ENCODE results near the gene LRRC63.

DNA sequence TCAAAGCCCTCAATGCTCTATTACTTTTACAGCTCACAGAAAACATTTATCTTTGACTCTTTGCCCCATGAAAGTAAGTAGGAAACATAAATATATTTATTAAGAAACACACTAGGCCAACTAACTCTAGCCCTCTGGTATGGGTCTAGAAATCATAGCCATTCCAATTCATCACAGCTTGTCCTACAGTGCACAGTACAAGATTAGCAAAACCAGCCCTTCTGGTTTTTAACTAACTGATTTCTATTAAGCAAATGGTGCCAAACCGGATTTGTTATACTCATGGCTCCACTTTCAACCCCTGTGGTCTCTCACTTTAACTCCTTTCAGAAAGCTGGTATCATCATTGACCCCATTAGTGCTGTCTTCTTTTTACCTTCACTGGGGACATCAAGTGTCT is 5.6 kb upstream of the LRRC63 start:
- TF ChIP-seq, protein P1, sequence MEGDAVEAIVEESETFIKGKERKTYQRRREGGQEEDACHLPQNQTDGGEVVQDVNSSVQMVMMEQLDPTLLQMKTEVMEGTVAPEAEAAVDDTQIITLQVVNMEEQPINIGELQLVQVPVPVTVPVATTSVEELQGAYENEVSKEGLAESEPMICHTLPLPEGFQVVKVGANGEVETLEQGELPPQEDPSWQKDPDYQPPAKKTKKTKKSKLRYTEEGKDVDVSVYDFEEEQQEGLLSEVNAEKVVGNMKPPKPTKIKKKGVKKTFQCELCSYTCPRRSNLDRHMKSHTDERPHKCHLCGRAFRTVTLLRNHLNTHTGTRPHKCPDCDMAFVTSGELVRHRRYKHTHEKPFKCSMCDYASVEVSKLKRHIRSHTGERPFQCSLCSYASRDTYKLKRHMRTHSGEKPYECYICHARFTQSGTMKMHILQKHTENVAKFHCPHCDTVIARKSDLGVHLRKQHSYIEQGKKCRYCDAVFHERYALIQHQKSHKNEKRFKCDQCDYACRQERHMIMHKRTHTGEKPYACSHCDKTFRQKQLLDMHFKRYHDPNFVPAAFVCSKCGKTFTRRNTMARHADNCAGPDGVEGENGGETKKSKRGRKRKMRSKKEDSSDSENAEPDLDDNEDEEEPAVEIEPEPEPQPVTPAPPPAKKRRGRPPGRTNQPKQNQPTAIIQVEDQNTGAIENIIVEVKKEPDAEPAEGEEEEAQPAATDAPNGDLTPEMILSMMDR (IDR thresholded peaks at IDR 0.05) = no peak
- no peak for TF ChIP-seq POLR2A (IDR thresholded peaks at IDR 0.05)
